ENCODE measurements around the gene ASIC2.
"Not testable (repeated sequence)": the region's sequence is repeated elsewhere in the genome, so short reads cannot be mapped to it uniquely, and the experiment has no call there.

ASIC2 gene

DNA sequence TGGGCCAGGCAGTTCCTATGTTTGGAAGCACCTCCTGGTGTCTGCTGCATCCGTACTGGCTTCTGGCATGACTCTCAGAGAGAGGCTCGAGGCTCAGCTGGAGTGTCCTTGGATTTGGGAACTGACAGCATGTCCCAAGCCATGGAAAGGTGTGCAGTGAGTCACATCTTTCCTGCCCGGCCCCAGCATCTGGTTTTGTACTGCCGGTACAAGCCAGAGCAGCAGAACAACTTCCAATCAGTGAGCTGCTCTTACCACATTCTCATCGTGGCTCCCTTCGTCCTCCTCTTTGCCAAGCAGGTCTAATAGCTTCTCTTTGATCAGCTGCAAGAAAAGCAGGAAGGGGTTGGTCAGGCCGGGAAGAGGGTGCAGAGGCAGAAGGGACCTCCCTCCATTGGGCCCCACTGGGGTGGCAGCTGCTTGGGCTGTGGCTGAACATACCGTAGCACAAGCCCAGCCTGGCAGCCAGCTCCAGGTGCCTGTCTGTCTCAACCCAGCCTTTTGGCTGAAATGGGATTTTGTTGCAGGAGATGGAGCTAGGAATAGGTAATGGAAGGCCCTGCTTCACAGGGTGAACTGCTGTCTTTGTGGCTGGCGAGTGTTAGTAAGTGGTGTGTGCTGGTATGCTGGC lies 277.3 kb downstream of the ASIC2 start:
- DNase-seq: no peak

DNA sequence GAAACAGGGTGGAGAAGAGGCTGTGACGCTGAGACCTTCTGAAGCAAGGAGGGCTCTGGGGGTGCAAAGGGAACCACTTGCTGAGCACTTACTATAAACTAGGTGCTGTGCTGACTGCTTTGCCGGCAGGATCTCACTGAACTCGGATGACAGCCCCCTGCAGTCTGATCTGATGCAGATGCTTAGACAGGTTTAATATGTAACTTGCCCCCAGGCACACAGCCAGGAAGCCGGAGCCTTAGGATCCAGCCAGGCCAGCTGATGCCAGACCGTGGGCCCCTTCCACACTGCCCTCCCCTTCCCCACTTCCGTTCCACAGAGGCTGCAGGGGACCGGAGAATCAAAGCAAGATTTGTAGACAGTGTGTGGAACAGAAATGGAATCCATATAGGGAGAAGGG lies 278.3 kb downstream of the ASIC2 start:
- no peak for DNase-seq

- DNase-seq: no peak
These were observed 279.3 kb downstream of the ASIC2 start for GRCh38 chr17:33013596-33014375.

DNA sequence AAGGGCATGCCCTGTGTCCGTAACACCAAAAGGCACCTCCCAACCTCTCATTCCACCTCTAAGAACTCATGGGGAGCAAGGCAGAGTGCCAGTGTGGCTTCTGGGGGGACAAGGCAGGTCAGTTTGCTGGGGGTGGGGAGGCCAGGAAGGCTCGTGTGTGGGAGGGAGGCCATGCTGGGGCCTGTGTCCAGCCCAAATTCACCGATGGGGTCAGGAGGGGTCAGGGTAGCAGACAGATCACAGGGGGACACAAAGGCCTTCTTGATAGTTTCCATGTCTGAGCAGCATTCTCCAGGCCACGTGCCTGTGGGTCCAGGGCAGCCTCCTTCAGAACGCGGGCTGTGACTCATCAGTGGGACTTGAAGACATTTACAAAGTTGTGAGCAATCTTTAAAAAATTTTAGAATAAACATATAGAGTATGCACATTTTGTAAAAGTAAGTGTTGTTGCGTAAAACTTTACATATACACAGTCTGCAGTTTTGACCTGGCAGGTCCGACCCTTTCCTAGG lies 280.5 kb downstream of the ASIC2 start:
- no peak for DNase-seq

DNA sequence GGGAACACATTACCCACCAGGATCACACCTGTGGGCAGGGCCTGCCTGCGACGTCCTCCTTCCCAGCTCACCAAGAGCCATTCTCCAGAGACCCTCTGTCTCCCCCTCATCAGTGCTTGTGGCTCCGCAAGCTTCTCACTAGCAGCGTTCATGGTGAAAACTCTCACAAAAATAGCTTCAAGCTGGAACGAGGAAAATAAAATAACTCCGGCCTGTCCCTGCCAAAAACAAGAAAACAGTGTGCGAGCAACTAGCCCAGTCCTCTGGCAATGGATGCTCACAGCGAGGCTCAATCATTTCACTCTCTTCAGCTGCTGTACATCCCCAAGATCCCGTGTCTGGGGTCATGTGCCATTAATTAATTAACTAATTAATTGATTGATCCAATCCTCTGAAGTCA lies 283.5 kb downstream of the ASIC2 start:
- DNase-seq: no peak

- no peak for DNase-seq
These were observed 285.9 kb downstream of the ASIC2 start for GRCh38 chr17:33007186-33007585.

DNA sequence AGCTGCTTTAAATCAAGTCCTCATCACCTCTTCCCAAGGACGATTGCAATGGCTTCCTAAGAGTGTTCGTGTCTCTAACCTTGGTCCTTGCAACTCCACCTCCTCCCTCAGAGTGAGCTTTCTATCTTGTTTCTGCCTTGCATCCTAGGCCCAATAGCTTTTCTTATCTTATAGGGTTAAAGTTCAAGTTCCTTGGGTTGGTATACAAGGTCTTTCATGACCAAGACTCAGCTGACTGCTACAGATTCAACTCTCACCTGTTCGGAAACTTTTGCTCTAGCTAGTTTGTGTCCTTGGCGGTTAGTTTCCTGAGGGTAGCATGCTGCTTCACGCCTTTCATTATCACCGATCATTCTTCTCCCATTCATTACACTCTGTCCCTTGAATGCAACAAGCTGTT lies 290.8 kb downstream of the ASIC2 start:
- no peak for DNase-seq

- peak in 1 of 2 experiments; percentile 4 for DNase-seq
These were observed 294.2 kb downstream of the ASIC2 start for GRCh38 chr17:32998887-32999228.

DNA sequence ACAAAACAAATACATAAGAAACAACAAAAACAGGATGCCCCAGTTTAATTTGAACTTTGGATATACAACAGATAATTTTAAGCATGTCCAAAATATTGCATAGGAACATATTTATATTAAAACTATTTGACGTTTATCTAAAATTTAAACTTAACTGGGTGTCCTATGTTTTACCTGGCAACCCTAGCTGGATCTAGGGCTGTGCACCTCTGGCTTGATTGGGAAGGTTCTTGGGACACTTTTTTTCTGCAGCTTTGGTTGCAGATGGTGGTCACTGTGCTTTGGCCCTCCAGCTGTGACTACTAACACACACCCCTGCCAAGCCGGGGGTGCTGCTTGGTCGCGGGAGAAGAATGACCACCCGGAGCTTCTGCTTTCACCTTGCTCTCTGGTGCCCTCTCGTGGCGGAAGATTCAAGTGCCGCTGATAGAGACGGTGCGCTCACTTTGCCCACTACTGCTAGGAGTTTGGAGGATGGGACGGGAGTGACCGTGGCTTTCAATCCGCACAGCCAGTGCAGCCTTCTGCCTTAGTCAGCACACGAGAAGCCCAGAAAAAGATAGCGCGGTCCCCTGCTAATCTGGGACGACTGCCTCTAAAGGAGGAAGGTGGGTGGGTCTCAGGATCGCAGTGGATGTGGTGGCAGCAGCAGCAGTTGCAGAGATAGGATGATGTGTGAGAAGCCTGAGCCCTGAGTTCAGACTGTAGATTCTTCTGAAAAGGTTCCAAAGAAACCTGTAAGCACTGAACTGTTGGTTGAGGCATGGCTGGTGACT lies 294.8 kb downstream of the ASIC2 start:
- peak; percentile 37 to 59 for DNase-seq

DNA sequence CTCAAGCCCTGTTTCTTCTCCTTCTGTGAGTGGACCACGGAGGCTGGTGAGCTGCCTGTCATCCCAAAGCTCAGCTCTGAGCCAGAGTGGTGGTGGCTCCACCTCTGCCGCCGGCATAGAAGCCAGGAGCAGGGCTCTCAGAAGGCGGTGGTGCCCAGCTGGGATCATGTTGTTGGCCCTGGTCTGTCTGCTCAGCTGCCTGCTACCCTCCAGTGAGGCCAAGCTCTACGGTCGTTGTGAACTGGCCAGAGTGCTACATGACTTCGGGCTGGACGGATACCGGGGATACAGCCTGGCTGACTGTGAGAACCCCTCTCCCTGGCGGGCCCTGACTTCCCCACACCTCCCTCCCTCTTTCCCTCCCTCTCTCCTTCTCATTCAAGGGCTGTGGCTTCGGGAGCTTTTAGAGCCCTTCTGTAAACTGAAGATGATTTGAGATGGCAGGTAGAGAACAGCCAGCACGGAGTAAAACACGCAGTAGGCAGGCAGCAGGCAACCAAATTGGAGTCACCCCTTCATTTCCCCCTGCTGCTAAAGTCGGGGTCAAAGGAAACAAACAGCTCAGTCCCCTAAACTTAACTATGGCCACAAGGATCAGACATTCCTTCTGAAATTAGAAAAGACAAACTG lies 297.6 kb downstream of the ASIC2 start:
- DNase-seq: no peak

GRCh38 chr17:32993977-32994376 lies 299.1 kb downstream of the ASIC2 start:
- no peak for DNase-seq

GRCh38 chr17:32992321-32993033 lies 300.6 kb downstream of the ASIC2 start:
- no peak for DNase-seq

GRCh38 chr17:32988481-32989101 lies 304.5 kb downstream of the ASIC2 start:
- no peak for DNase-seq

DNA sequence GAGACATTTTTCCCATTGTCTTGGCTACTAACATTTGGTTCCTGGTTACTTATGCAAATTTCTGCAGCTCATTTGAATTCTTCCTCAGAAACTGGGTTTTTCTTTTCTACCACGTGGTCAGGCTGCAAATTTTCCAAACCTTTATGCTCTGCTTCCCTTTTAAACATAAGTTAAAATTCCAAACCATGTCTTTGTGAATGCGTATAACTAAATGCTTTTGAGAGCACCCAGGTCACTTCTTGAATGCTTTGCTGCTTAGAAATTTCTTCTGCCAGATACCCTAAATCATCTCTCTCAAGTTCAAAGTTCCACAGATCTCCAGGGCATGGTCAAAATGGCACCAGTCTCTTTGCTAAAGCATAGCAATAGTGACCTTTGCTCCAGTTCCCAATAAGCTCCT lies 305.2 kb downstream of the ASIC2 start:
- DNase-seq: not testable (repeated sequence)

DNA sequence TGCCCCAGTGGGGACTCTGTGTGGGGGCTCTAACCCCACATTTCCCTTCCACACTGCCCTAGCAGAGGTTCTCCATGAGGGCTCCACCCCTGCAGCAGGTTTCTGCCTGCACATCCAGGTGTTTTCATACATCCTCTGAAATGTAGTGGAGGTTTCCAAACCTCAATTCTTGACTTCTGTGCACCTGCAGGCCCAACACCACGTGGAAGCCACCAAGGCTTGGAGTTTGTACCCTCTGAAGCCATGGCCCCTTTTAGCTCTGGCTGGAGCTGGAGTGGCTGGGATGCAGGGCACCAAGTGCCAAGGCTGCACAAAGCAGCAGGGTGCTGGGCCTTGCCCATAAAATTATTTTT lies 305.7 kb downstream of the ASIC2 start:
- DNase-seq: not testable (repeated sequence)

DNA sequence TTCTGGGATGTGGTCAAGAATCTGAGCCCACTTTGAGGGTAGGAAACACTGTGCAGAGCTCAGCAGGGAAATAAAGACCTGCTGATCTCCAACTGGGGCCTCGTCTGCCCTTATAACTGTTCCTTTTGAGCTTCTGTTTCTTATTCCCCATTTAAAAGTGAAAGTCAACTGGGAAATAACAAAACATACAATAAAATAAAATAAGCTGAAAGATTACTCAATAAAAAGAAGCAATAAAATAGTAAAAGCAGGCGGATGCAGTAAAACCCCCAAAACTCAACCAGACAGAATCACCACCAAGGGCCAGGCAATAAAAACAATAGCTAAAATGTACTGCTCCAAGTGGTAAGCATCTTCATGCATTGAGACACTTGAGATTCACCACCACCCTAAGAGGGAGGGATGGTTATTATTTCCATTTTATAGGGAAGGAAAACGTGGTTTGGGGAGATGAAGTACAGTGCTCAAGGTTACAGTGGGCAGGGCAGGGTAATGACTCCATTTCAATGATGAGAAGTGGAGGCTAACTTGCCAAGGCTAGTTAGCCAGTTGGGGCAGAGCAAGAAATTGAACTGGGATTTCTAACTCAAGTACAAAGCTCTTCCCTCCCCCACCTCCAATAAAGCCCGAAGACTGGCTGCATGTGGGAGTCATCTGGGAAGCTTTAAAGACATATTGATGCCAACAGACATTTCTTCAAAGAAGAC lies 307.9 kb downstream of the ASIC2 start:
- DNase-seq: no peak

DNA sequence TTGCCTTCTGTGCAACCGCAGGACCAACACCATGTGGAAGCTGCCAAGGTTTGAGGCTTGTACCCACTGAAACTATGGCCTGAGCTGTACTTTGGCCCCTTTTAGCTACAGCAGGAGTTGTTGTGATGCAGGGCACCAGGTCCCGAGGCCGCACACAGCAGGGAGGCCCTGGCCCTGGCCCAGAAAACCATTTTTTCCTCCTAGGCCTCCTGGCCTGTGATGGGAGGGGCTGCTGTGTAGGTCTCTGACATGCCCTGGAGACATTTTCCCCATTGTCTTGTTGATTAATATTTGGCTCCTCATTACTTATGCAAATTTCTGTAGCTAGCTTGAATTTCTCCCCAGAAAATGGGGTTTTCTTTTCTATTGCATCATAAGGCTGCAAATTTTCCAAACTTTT lies 311.5 kb downstream of the ASIC2 start:
- DNase-seq: not testable (repeated sequence)

DNA sequence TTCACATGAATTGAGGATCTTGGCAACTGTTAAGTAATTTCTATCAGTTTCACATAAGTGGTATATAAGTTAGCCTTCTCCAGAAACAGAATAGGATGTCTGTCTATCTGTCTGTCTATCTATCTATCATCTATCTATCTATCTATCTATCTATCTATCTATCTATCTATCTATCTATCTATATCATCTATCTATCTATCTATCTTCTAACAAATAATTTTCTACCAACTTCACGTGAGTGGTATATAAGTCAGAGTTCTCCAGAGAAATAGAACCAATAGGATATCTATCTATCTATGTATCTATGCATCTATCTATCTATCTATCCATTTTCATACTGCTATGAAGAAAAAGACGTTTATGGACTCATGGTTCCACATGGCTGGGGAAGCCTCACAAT lies 312.9 kb downstream of the ASIC2 start:
- no peak for DNase-seq

DNA sequence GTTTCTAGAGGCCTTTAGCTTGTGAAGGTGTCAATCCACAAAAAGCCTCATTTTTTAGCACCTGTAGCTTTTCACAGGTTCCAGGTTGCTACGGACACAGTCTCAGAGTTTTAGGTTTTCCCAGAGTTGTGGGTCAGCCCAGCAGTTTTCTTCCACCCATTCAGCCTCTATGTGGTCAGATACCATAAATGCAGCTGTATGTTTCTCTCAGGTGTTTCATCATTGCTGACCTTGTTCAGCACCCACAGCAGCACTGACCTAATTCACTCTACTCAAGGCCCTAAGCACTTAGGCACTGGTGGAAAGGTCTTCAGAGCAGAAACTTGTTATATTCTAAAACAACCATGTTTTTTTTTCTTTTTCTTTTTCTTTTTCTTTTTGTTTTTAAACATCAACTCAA lies 316.5 kb downstream of the ASIC2 start:
- DNase-seq: no peak

- DNase-seq: no peak
These were observed 317.0 kb downstream of the ASIC2 start for GRCh38 chr17:32976131-32976530.

- no peak for DNase-seq
These were observed 321.9 kb downstream of the ASIC2 start for GRCh38 chr17:32971171-32971570.

GRCh38 chr17:32970281-32970680 lies 322.8 kb downstream of the ASIC2 start:
- no peak for DNase-seq

All from AML-193 (cell line).